Hepatocyte (in vitro differentiated cells): ENCODE results near the gene PLA1A. TPM values are rescaled to one million over a fixed set of nuclear protein-coding genes. Genes with fewer than 3 reads are reported as not detected.

Experiments
- DNase-seq: peaks from one replicate; pipeline ENCODE4 v3.0.0-alpha.2; 2016; ENCODE audit warnings: low spot score
- H2AFZ ChIP-seq: fragments of 200-600 bp; sonication (generic); 2 replicates; pipeline ENCODE4 v1.6.0; 2016; ENCODE audit warnings: antibody characterized with exemption, mild to moderate bottlenecking
- H3K27ac ChIP-seq: fragments of 200-600 bp; sonication (generic); 2 replicates; pipeline ENCODE4 v1.5.1; 2016; ENCODE audit warnings: mild to moderate bottlenecking
- H3K27me3 ChIP-seq: fragments of 200-600 bp; sonication (generic); 2 replicates; pipeline ENCODE4 v1.6.1; 2016
- H3K36me3 ChIP-seq: fragments of 200-600 bp; sonication (generic); replicated peaks from 2 replicates; pipeline ENCODE4 v1.5.1; 2016; ENCODE audit warnings: low read depth; ENCODE audit not compliant: insufficient read depth
- H3K4me1 ChIP-seq: fragments of 200-600 bp; sonication (generic); 2 replicates; pipeline ENCODE4 v1.5.1; 2016; ENCODE audit warnings: mild to moderate bottlenecking, moderate library complexity; ENCODE audit not compliant: insufficient read depth
- H3K4me2 ChIP-seq: fragments of 200-600 bp; sonication (generic); 2 replicates; pipeline ENCODE4 v1.6.0; 2016
- H3K4me3 ChIP-seq: fragments of 200-600 bp; sonication (generic); 2 replicates; pipeline ENCODE4 v1.5.1; 2016; ENCODE audit warnings: mild to moderate bottlenecking
- H3K79me2 ChIP-seq: fragments of 200-600 bp; sonication (generic); 2 replicates; pipeline ENCODE4 v1.6.0; 2017; ENCODE audit warnings: mild to moderate bottlenecking
- H3K9me2 ChIP-seq: fragments of 200-600 bp; sonication (generic); replicated peaks from 2 replicates; pipeline ENCODE4 v1.6.0; 2017; ENCODE audit warnings: mild to moderate bottlenecking; ENCODE audit not compliant: insufficient read depth
- H3K9me3 ChIP-seq: fragments of 200-600 bp; sonication (generic); 2 replicates; pipeline ENCODE4 v1.5.1; 2016; ENCODE audit warnings: low read depth, mild to moderate bottlenecking
- H4K20me1 ChIP-seq: fragments of 200-600 bp; sonication (generic); 2 replicates; pipeline ENCODE4 v1.6.0; 2016; ENCODE audit warnings: mild to moderate bottlenecking; ENCODE audit not compliant: insufficient read depth, poor library complexity, severe bottlenecking
- EZH2 ChIP-seq: fragments of 200-600 bp; sonication (generic); IDR thresholded peaks from 2 replicates; pipeline ENCODE4 v1.6.1; 2016; ENCODE audit warnings: antibody characterized with exemption, mild to moderate bottlenecking, borderline replicate concordance
- EZH2phosphoT487 ChIP-seq: fragments of 200-600 bp; sonication (generic); IDR thresholded peaks from one replicate; pipeline ENCODE4 v1.6.1; 2018; ENCODE audit warnings: antibody characterized with exemption, mild to moderate bottlenecking, low read depth, moderate library complexity; ENCODE audit not compliant: unreplicated experiment, severe bottlenecking
- WGBS: methylation state at CpG from one replicate; pipeline ENCODE4 v1.1.6; 2016; ENCODE audit warnings: low lambda C conversion rate; ENCODE audit errors: missing lambda C conversion rate; 5-methylcytosine and 5-hydroxymethylcytosine counted together
- polyA plus RNA-seq: library from polyadenylated mRNA; unstranded; fragments of >200 nt; fragmentation: Nextera tagmentation; extraction: Ambion mirVana; gene quantifications from 2 replicates; pipeline ENCODE4 v1.2.1, GENCODE V29; 2016
- total RNA-seq: library from RNA; depleted of rRNA; stranded (reverse); fragments of >200 nt; gene quantifications from 2 replicates; pipeline ENCODE4 v1.2.3, GENCODE V29; 2014
- TF ChIP-seq, protein P1 (sequence below): fragments of 200-600 bp; sonication (generic); IDR thresholded peaks from 2 replicates; pipeline ENCODE4 v1.5.1; 2016; ENCODE audit warnings: antibody characterized with exemption, mild to moderate bottlenecking; ENCODE audit not compliant: poor library complexity

PLA1A gene
- total and polyA plus RNA-seq, 2 experiments from 2014 or later: 2.6 to 3.3 TPM

DNA sequence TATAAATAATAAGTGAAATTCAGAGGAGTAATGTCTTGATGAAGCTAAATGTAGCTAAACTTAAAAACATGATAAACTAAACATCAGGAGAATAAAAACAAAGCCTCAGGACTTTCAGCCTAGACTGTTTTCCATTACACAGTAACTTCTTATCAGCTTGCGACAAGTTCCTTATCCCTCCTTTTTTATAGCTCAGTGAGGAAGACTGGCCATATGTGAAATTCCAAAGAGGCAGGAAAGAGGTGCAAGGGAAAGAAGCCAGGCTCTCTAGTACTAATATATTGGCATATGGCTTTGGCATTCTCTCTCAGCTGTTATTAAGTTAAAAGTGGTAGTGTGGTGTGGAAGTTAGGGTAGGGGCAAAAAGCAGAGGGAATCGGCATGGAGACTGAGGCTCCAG, 75.1 kb downstream of the PLA1A start:
- Histone ChIP-seq H3K27ac (peak overlapping the region; percentile 69), H3K4me2 (no peak overlapping the region), H3K9me2 (no peaks in the 10 kb centered on the region), H3K27me3 (no peaks in the 10 kb centered on the region), H3K79me2 (peaks cover 30% of the 10 kb centered on the region), H2AFZ (no peak overlapping the region), H3K36me3 (peaks cover 3% of the 10 kb centered on the region), H4K20me1 (no peaks in the 10 kb centered on the region), H3K4me1 (peaks cover 5% of the 10 kb centered on the region), H3K9me3 (no peaks in the 10 kb centered on the region), H3K4me3 (no peak overlapping the region)
- TF ChIP-seq EZH2phosphoT487 (no peak), EZH2 (no peak)
- TF ChIP-seq, protein P1, sequence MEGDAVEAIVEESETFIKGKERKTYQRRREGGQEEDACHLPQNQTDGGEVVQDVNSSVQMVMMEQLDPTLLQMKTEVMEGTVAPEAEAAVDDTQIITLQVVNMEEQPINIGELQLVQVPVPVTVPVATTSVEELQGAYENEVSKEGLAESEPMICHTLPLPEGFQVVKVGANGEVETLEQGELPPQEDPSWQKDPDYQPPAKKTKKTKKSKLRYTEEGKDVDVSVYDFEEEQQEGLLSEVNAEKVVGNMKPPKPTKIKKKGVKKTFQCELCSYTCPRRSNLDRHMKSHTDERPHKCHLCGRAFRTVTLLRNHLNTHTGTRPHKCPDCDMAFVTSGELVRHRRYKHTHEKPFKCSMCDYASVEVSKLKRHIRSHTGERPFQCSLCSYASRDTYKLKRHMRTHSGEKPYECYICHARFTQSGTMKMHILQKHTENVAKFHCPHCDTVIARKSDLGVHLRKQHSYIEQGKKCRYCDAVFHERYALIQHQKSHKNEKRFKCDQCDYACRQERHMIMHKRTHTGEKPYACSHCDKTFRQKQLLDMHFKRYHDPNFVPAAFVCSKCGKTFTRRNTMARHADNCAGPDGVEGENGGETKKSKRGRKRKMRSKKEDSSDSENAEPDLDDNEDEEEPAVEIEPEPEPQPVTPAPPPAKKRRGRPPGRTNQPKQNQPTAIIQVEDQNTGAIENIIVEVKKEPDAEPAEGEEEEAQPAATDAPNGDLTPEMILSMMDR: no peak
- WGBS: 29% methylated on average over 2 of the region's 2 CpGs
- no peak for DNase-seq

DNA sequence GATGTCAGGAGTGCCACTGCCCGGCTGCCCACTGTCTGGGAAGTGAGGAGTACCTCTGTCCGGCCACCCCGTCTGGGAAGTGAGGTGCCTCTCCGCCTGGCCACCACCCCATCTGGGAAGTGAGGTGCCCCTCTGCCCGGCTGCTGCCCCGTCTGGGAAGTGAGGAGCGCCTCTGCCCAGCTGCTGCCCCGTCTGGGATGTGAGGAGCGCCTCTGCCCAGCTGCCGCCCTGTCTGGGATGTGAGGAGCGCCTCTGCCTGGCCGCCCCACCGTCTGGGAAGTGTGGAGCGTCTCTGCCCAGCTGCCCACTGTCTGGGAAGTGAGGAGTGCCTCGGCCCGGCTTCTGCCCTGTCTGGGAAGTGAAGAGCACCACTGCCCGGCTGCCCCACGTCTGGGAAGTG, 76.2 kb downstream of the PLA1A start:
- peaks cover 3% of the 10 kb centered on the region for H3K36me3 ChIP-seq
- no peak for TF ChIP-seq EZH2phosphoT487
- no peak for TF ChIP-seq EZH2
- TF ChIP-seq, protein P1: no peak

DNA sequence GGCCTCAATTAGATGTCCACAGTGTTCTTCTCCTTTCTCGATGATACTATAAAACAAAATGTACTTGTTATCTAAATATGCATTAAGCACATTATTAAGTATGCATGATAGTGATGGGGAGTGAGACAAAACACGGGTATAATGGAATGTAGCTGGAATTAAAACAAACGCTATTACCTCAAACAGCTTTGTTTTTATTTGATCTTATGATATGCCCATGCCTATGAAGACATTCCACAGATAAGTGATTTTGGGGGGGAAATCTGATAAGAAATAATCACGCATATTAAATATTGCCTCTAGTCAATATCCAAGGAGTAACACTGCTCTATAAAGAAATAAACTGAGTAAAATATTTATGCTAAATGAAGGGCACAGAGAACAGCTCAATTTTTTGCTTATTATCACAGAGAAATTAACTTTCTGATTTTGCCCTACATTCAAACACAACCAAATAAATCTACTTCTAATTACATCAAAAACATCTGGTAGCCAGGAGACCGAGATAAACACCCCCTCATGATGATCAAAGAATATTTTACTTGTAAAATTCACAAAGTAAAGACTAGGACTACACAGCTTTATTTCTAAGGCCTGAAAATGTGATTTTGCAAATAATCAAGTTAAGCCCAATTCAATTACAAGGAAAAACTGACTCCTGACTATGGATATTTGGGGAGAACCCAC, 77.6 kb downstream of the PLA1A start:
- Histone ChIP-seq H3K27ac (peak overlapping the region; percentile 90), H3K4me3 (no peak overlapping the region), H3K4me1 (peaks cover 5% of the 10 kb centered on the region), H2AFZ (no peak overlapping the region), H3K79me2 (peaks cover 30% of the 10 kb centered on the region), H3K9me3 (no peaks in the 10 kb centered on the region), H3K4me2 (peak overlapping the region; percentile 89), H4K20me1 (no peaks in the 10 kb centered on the region), H3K36me3 (peaks cover 3% of the 10 kb centered on the region), H3K27me3 (no peaks in the 10 kb centered on the region), H3K9me2 (no peaks in the 10 kb centered on the region)
- DNase-seq: no peak
- TF ChIP-seq EZH2phosphoT487 (no peak), EZH2 (no peak)
- TF ChIP-seq, protein P1: no peak
- WGBS: 61% methylated on average over 5 of the region's 5 CpGs

More for the DNA sequence above, 76.2 kb downstream of the PLA1A start:
- no peak overlapping the region for H2AFZ ChIP-seq
- WGBS: 96% methylated on average over 17 of the region's 18 CpGs
- DNase-seq: no peak
- H3K4me2 ChIP-seq: no peak overlapping the region
- no peak overlapping the region for H3K4me3 ChIP-seq
- no peaks in the 10 kb centered on the region for H3K9me3 ChIP-seq
- no peaks in the 10 kb centered on the region for H3K27me3 ChIP-seq
- peaks cover 30% of the 10 kb centered on the region for H3K79me2 ChIP-seq
- peaks cover 5% of the 10 kb centered on the region for H3K4me1 ChIP-seq
- H4K20me1 ChIP-seq: no peaks in the 10 kb centered on the region
- H3K9me2 ChIP-seq: no peaks in the 10 kb centered on the region
- no peak overlapping the region for H3K27ac ChIP-seq
